Epithelial cell of prostate (primary cell): ENCODE results near the gene INHBE.
A peak's percentile ranks its signal among the peaks of the same experiment; 100 is the strongest.
"Not testable (repeated sequence)": the region's sequence is repeated elsewhere in the genome, so short reads cannot be mapped to it uniquely, and the experiment has no call there.

Experiments
- DNase-seq: peaks from one replicate; pipeline ENCODE4 v3.0.0-alpha.2; 2011; ENCODE audit warnings: low read depth, low spot score
- H3K27ac ChIP-seq: fragments of 450-650 bp; 2 replicates; pipeline ENCODE4 v1.5.1; 2017; ENCODE audit warnings: mild to moderate bottlenecking

The INHBE gene

GRCh38 chr12:57439762-57440266, 15.3 kb upstream of the INHBE start:
- no peak overlapping the region for H3K27ac ChIP-seq
- no peak for DNase-seq

- not testable (repeated sequence) for H3K27ac ChIP-seq, DNase-seq
Measured at GRCh38 chr12:57441393-57441792, 13.7 kb upstream of the INHBE start.

- H3K27ac ChIP-seq: no peak overlapping the region
- DNase-seq: no peak
Measured at GRCh38 chr12:57441846-57442427, 13.2 kb upstream of the INHBE start.

- DNase-seq, H3K27ac ChIP-seq: not testable (repeated sequence)
Measured at GRCh38 chr12:57444337-57444736, 10.8 kb upstream of the INHBE start.

- DNase-seq: no peak
- H3K27ac ChIP-seq: no peak overlapping the region
Measured at GRCh38 chr12:57444744-57445143, 10.4 kb upstream of the INHBE start.

- no peak overlapping the region for H3K27ac ChIP-seq
- DNase-seq: no peak
Measured at GRCh38 chr12:57446292-57446960, 8.7 kb upstream of the INHBE start.

GRCh38 chr12:57448669-57449068, 6.4 kb upstream of the INHBE start:
- DNase-seq: no peak

GRCh38 chr12:57449375-57449774, 5.7 kb upstream of the INHBE start:
- no peak overlapping the region for H3K27ac ChIP-seq
- no peak for DNase-seq

More at GRCh38 chr12:57448669-57449068, 6.4 kb upstream of the INHBE start:
- no peak overlapping the region for H3K27ac ChIP-seq

GRCh38 chr12:57450057-57450456, 5.0 kb upstream of the INHBE start:
- no peak for DNase-seq

GRCh38 chr12:57451233-57451778, 3.8 kb upstream of the INHBE start:
- no peak for DNase-seq
- H3K27ac ChIP-seq: no peak overlapping the region

More at GRCh38 chr12:57450057-57450456, 5.0 kb upstream of the INHBE start:
- no peak overlapping the region for H3K27ac ChIP-seq

- H3K27ac ChIP-seq: no peak overlapping the region
- DNase-seq: no peak
Measured at GRCh38 chr12:57452181-57452936, 2.7 kb upstream of the INHBE start.

- no peak overlapping the region for H3K27ac ChIP-seq
- DNase-seq: no peak
Measured at GRCh38 chr12:57452937-57453509, 2.1 kb upstream of the INHBE start.

- H3K27ac ChIP-seq: no peak overlapping the region
- no peak for DNase-seq
Measured at GRCh38 chr12:57454213-57454565, 918 bp upstream of the INHBE start.

- no peak overlapping the region for H3K27ac ChIP-seq
- DNase-seq: no peak
Measured at GRCh38 chr12:57455374-57456144, 452 bp downstream of the INHBE start.

GRCh38 chr12:57456145-57456700, 1.1 kb downstream of the INHBE start:
- H3K27ac ChIP-seq: no peak overlapping the region
- no peak for DNase-seq

GRCh38 chr12:57456737-57457490, 1.8 kb downstream of the INHBE start:
- H3K27ac ChIP-seq: peak overlapping the region; percentile 97
- no peak for DNase-seq

GRCh38 chr12:57458665-57459054, 3.6 kb downstream of the INHBE start:
- DNase-seq: no peak
- peak overlapping the region; percentile 97 for H3K27ac ChIP-seq

- peak overlapping the region; percentile 97 for H3K27ac ChIP-seq
- DNase-seq: peak; percentile 69
Measured at GRCh38 chr12:57459055-57459749, 4.1 kb downstream of the INHBE start.
